H9 (cell line): Measurements from ENCODE around the gene ATG12. TPM values are rescaled to one million over a fixed set of nuclear protein-coding genes. Genes with fewer than 3 reads are reported as not detected.

Experiments
- DNase-seq: peaks from one replicate; pipeline ENCODE4 v3.0.0-alpha.2; 2017
- H2AFZ ChIP-seq: one replicate; pipeline ENCODE4 v1.6.1; 2013; ENCODE audit warnings: mild to moderate bottlenecking, low read length, control low read depth, moderate library complexity
- H2AK5ac ChIP-seq: 2 replicates; pipeline ENCODE4 v1.6.1; 2013; ENCODE audit warnings: low read length, control low read depth, mixed read lengths; ENCODE audit not compliant: insufficient read length
- H2BK120ac ChIP-seq: one replicate; pipeline ENCODE4 v1.6.1; 2013; ENCODE audit warnings: low read depth, mild to moderate bottlenecking, low read length, control low read depth, inconsistent platforms; ENCODE audit not compliant: poor library complexity, severe bottlenecking
- H2BK12ac ChIP-seq: 2 replicates; pipeline ENCODE4 v1.6.1; 2013; ENCODE audit warnings: low read length, control low read depth, mixed read lengths, low read depth; ENCODE audit not compliant: insufficient read length
- H2BK15ac ChIP-seq: 2 replicates; pipeline ENCODE4 v1.6.1; 2013; ENCODE audit warnings: low read depth, low read length, control low read depth
- H2BK20ac ChIP-seq: one replicate; pipeline ENCODE4 v1.6.1; 2013; ENCODE audit warnings: low read depth, mild to moderate bottlenecking, low read length, control low read depth, inconsistent platforms; ENCODE audit not compliant: poor library complexity, severe bottlenecking
- H2BK5ac ChIP-seq: 2 replicates; pipeline ENCODE4 v1.6.1; 2013; ENCODE audit warnings: low read length, control low read depth, mixed read lengths; ENCODE audit not compliant: insufficient read length
- H3K14ac ChIP-seq: 2 replicates; pipeline ENCODE4 v1.6.1; 2013; ENCODE audit warnings: low read length, control low read depth; ENCODE audit not compliant: insufficient read depth
- H3K18ac ChIP-seq: 2 replicates; pipeline ENCODE4 v1.6.1; 2013; ENCODE audit warnings: low read depth, mild to moderate bottlenecking, mixed read lengths, low read length, control low read depth; ENCODE audit not compliant: insufficient read length
- H3K23ac ChIP-seq: 2 replicates; pipeline ENCODE4 v1.6.1; 2013; ENCODE audit warnings: low read length, control low read depth, mixed read lengths, low read depth; ENCODE audit not compliant: insufficient read length
- H3K23me2 ChIP-seq: 2 replicates; pipeline ENCODE4 v1.6.1; 2013; ENCODE audit warnings: low read depth, mild to moderate bottlenecking, mixed read lengths, low read length, control low read depth; ENCODE audit not compliant: insufficient read length, poor library complexity, severe bottlenecking
- H3K27ac ChIP-seq: 2 replicates; pipeline ENCODE4 v1.5.1; 2013; ENCODE audit warnings: low read length, control low read depth, mixed read lengths, low read depth; ENCODE audit not compliant: insufficient read length
- H3K27me3 ChIP-seq: 2 replicates; pipeline ENCODE4 v1.6.1; 2013; ENCODE audit warnings: low read length, control low read depth, inconsistent platforms; ENCODE audit not compliant: insufficient read depth
- H3K4ac ChIP-seq: 2 replicates; pipeline ENCODE4 v1.6.1; 2013; ENCODE audit warnings: low read depth, mild to moderate bottlenecking, control low read depth, inconsistent platforms, low read length, moderate library complexity
- H3K4me1 ChIP-seq: 2 replicates; pipeline ENCODE4 v1.6.1; 2013; ENCODE audit warnings: low read length, control low read depth, inconsistent platforms; ENCODE audit not compliant: insufficient read depth
- H3K4me2 ChIP-seq: 2 replicates; pipeline ENCODE4 v1.6.1; 2013; ENCODE audit warnings: low read length, control low read depth, mixed read lengths; ENCODE audit not compliant: insufficient read length, insufficient read depth
- H3K56ac ChIP-seq: 2 replicates; pipeline ENCODE4 v1.6.1; 2013; ENCODE audit warnings: low read depth, mild to moderate bottlenecking, mixed read lengths, low read length, control low read depth; ENCODE audit not compliant: insufficient read length
- H3K79me1 ChIP-seq: 2 replicates; pipeline ENCODE4 v1.6.1; 2013; ENCODE audit warnings: low read depth, mild to moderate bottlenecking, moderate library complexity, low read length, control low read depth, inconsistent platforms; ENCODE audit not compliant: insufficient read depth, poor library complexity, severe bottlenecking
- H3K79me2 ChIP-seq: 2 replicates; pipeline ENCODE4 v1.6.1; 2013; ENCODE audit warnings: low read length, control low read depth, inconsistent platforms; ENCODE audit not compliant: insufficient read depth
- H3K9ac ChIP-seq: 2 replicates; pipeline ENCODE4 v1.6.1; 2013; ENCODE audit warnings: low read length, control low read depth, mixed read lengths; ENCODE audit not compliant: insufficient read length; ENCODE audit errors: extremely low read depth
- H3K9me3 ChIP-seq: one replicate; pipeline ENCODE4 v1.6.1; 2013; ENCODE audit warnings: low read depth, low read length, inconsistent platforms; ENCODE audit not compliant: control insufficient read depth
- H3T11ph ChIP-seq: one replicate; pipeline ENCODE4 v1.6.1; 2013; ENCODE audit warnings: mild to moderate bottlenecking, low read length, control low read depth, inconsistent platforms
- H4K20me1 ChIP-seq: one replicate; pipeline ENCODE4 v1.6.1; 2013; ENCODE audit not compliant: control insufficient read depth, insufficient read length, insufficient read depth
- H4K5ac ChIP-seq: 2 replicates; pipeline ENCODE4 v1.6.1; 2013; ENCODE audit warnings: low read depth, mild to moderate bottlenecking, mixed read lengths, low read length, control low read depth; ENCODE audit not compliant: insufficient read length
- H4K8ac ChIP-seq: replicated peaks from 2 replicates; pipeline ENCODE4 v1.6.1; 2013; ENCODE audit warnings: low read length, control low read depth, mixed read lengths, low read depth; ENCODE audit not compliant: insufficient read length
- H4K91ac ChIP-seq: 2 replicates; pipeline ENCODE4 v1.6.1; 2013; ENCODE audit warnings: low read depth, mild to moderate bottlenecking, moderate library complexity, mixed read lengths, low read length, control low read depth; ENCODE audit not compliant: insufficient read length
- H3K27ac Mint-ChIP-seq, 3 experiments: 2 replicates in 2 of 3; 3 replicates in 1 of 3; pipeline ENCODE4 v1.8.0; 2020 to 2021; ENCODE audit warnings: mixed read lengths in 3 of 3, mild to moderate bottlenecking in 1 of 3, moderate library complexity in 1 of 3
- H3K27me3 Mint-ChIP-seq: 2 replicates; pipeline ENCODE4 v1.8.0; 2021; ENCODE audit warnings: low read depth, mild to moderate bottlenecking, moderate library complexity, mixed read lengths
- H3K36me3 Mint-ChIP-seq, 3 experiments: 2 replicates in 2 of 3; 3 replicates in 1 of 3; pipeline ENCODE4 v1.8.0; 2020 to 2021; ENCODE audit warnings: low read depth in 3 of 3, mixed read lengths in 3 of 3; ENCODE audit not compliant: insufficient read depth in 1 of 3
- H3K4me1 Mint-ChIP-seq, 2 experiments: 2 replicates each; pipeline ENCODE4 v1.8.0; 2020; ENCODE audit warnings: mixed read lengths in 2 of 2
- H3K4me3 Mint-ChIP-seq, 2 experiments: 2 replicates in 1 of 2; 3 replicates in 1 of 2; pipeline ENCODE4 v1.8.0; 2020 to 2021; ENCODE audit warnings: mild to moderate bottlenecking in 2 of 2, mixed read lengths in 2 of 2, moderate library complexity in 1 of 2
- H3K9me3 Mint-ChIP-seq, 2 experiments: 2 replicates in 1 of 2; 3 replicates in 1 of 2; pipeline ENCODE4 v1.8.0; 2020; ENCODE audit warnings: mild to moderate bottlenecking in 2 of 2, mixed read lengths in 2 of 2, moderate library complexity in 1 of 2
- WGBS: extraction: QIAGEN DNeasy Blood & Tissue Kit; methylation state at CpG from one replicate; pipeline ENCODE4 v1.1.7; 2013; ENCODE audit warnings: missing lambda C conversion rate, low lambda C conversion rate, mixed read lengths; ENCODE audit not compliant: insufficient read length; ENCODE audit errors: extremely low coverage; 5-methylcytosine and 5-hydroxymethylcytosine counted together
- total RNA-seq: library from RNA; stranded (reverse); gene quantifications from 2 replicates; pipeline ENCODE4 v1.2.1, GENCODE V29; 2021
- TF ChIP-seq, protein P1 (sequence below): fragments of 200-600 bp; sonication (generic); conservative IDR thresholded peaks from 3 replicates; pipeline ENCODE4 v1.8.0; 2021; ENCODE audit warnings: antibody characterized with exemption, mild to moderate bottlenecking

ATG12 gene
- total RNA-seq, 1 experiment from 2014 or later = 52.9 TPM

DNA sequence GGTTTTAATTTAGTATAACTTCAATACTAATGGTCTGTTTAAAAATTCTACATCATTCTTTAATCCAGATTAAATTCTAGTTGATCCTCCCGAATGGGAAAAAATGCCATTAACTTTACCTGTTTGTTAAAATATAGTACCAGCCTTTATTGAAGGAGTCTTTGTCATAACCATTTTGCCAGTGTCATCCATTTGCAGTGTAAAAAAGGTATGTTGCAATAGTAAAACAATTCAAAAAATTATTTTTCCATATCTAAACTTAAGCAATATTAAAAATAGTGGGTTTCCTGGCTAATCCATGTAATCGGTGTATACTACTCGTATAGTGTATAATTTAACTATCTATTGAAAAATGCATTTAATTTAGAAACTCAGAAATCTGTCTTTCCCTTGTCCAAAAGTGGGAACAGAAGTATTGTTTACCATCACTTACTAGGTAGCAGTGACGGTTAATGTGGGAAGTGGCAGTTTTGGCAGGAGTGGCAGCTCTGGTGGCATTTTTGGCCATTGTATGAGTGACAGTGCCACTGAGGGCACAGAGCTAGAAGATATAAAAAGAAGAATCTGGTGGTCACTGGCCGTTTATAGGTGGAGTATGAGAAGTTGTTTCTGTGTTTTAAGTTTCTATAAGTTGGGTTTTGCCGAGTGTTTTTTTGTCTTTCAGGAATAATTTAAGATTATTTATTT, 2.2 kb upstream of the ATG12 start:
- peak overlapping the region; percentile 94 to 97 for H3K4me3 Mint-ChIP-seq
- H3K79me1 ChIP-seq = peaks cover 10% of the 10 kb centered on the region
- H2BK12ac ChIP-seq = no peak overlapping the region
- no peak overlapping the region for H3K4ac ChIP-seq
- H3T11ph ChIP-seq = no peak overlapping the region
- no peak overlapping the region for H3K23ac ChIP-seq
- no peak overlapping the region for H3K9ac ChIP-seq
- H3K9me3 Mint-ChIP-seq = no peaks in the 10 kb centered on the region
- H3K4me1 Mint-ChIP-seq = peaks cover 23 to 27% of the 10 kb centered on the region in 2 experiments
- no peak overlapping the region for H2BK120ac ChIP-seq
- no peak overlapping the region for H4K8ac ChIP-seq
- H2BK20ac ChIP-seq = no peak overlapping the region
- H3K9me3 ChIP-seq = no peaks in the 10 kb centered on the region
- no peak overlapping the region for H2BK5ac ChIP-seq
- H2AFZ ChIP-seq = no peak overlapping the region
- H3K27me3 Mint-ChIP-seq = no peaks in the 10 kb centered on the region
- TF ChIP-seq, protein P1, sequence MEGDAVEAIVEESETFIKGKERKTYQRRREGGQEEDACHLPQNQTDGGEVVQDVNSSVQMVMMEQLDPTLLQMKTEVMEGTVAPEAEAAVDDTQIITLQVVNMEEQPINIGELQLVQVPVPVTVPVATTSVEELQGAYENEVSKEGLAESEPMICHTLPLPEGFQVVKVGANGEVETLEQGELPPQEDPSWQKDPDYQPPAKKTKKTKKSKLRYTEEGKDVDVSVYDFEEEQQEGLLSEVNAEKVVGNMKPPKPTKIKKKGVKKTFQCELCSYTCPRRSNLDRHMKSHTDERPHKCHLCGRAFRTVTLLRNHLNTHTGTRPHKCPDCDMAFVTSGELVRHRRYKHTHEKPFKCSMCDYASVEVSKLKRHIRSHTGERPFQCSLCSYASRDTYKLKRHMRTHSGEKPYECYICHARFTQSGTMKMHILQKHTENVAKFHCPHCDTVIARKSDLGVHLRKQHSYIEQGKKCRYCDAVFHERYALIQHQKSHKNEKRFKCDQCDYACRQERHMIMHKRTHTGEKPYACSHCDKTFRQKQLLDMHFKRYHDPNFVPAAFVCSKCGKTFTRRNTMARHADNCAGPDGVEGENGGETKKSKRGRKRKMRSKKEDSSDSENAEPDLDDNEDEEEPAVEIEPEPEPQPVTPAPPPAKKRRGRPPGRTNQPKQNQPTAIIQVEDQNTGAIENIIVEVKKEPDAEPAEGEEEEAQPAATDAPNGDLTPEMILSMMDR = no peak
- no peak overlapping the region for H3K4me2 ChIP-seq
- no peak overlapping the region for H3K14ac ChIP-seq
- H3K36me3 Mint-ChIP-seq = peaks cover 0 to 4% (median 0%) of the 10 kb centered on the region in 3 experiments; a peak in 3 of 7 replicates
- no peaks in the 10 kb centered on the region for H3K27me3 ChIP-seq
- H3K56ac ChIP-seq = no peak overlapping the region
- no peak overlapping the region for H2AK5ac ChIP-seq
- no peaks in the 10 kb centered on the region for H3K4me1 ChIP-seq
- H3K18ac ChIP-seq = no peak overlapping the region
- no peak overlapping the region for H2BK15ac ChIP-seq
- WGBS = no CpG with 5 or more reads among the region's 6 CpGs
- H3K27ac Mint-ChIP-seq = no peak overlapping the region
- H4K91ac ChIP-seq = no peak overlapping the region
- no peak for DNase-seq
- H4K5ac ChIP-seq = no peak overlapping the region
- H3K23me2 ChIP-seq = peaks cover 8% of the 10 kb centered on the region
- H3K27ac ChIP-seq = no peak overlapping the region
- H3K79me2 ChIP-seq = peaks cover 9% of the 10 kb centered on the region; the same call in 1 of the 2 replicates
- H4K20me1 ChIP-seq = no peaks in the 10 kb centered on the region
